ENCODE measurements around the gene RASSF7. TPM values are rescaled to one million over a fixed set of nuclear protein-coding genes. Genes with fewer than 3 reads are reported as not detected.
"Not testable (repeated sequence)": the region's sequence is repeated elsewhere in the genome, so short reads cannot be mapped to it uniquely, and the experiment has no call there.

The RASSF7 gene
- total RNA-seq, 2 donors from 2014 or later: 7.3 to 20.6 TPM

- no peak overlapping the region for H3K27ac ChIP-seq
- no peak for DNase-seq (ENCODE audit: low spot score)
Observed at GRCh38 chr11:573146-573759, 12.5 kb downstream of the RASSF7 start.

GRCh38 chr11:574031-574570 is 13.3 kb downstream of the RASSF7 start:
- ATAC-seq (ENCODE audit: insufficient number of reproducible peaks, low FRiP score, low read depth); H3K36me3 ChIP-seq; H3K27ac ChIP-seq; DNase-seq (ENCODE audit: low spot score); H3K4me3 ChIP-seq; H3K9me3 ChIP-seq; H3K27me3 ChIP-seq (replicated peaks; ENCODE audit: insufficient read depth): not testable (repeated sequence)
- peaks cover 27 to 35% of the 10 kb centered on the region in 2 donors for H3K4me1 ChIP-seq (ENCODE audit: control insufficient read depth in 1 of 2, low read depth in 2 of 2)

More at GRCh38 chr11:573146-573759, 12.5 kb downstream of the RASSF7 start:
- no peak for TF ChIP-seq CTCF (IDR thresholded peaks at IDR 0.05)
- no peaks in the 10 kb centered on the region for H3K27me3 ChIP-seq (replicated peaks; ENCODE audit: insufficient read depth)
- no peak overlapping the region for H3K4me3 ChIP-seq
- no peaks in the 10 kb centered on the region for H3K9me3 ChIP-seq
- peaks cover 19 to 29% of the 10 kb centered on the region in 2 donors for H3K4me1 ChIP-seq (ENCODE audit: control insufficient read depth in 1 of 2, low read depth in 2 of 2)
- no peak for ATAC-seq (ENCODE audit: insufficient number of reproducible peaks, low FRiP score, low read depth)
- no peaks in the 10 kb centered on the region for H3K36me3 ChIP-seq

GRCh38 chr11:574632-575312 is 14.0 kb downstream of the RASSF7 start:
- no peak for DNase-seq (ENCODE audit: low spot score)
- TF ChIP-seq CTCF (IDR thresholded peaks at IDR 0.05): no peak
- H3K27me3 ChIP-seq (replicated peaks; ENCODE audit: insufficient read depth): no peaks in the 10 kb centered on the region
- no peaks in the 10 kb centered on the region for H3K36me3 ChIP-seq
- peaks cover 34 to 37% of the 10 kb centered on the region in 2 donors for H3K4me1 ChIP-seq (ENCODE audit: control insufficient read depth in 1 of 2, low read depth in 2 of 2)
- ATAC-seq (ENCODE audit: insufficient number of reproducible peaks, low FRiP score, low read depth): no peak
- H3K4me3 ChIP-seq: peak overlapping the region; percentile 85
- no peak overlapping the region for H3K27ac ChIP-seq
- H3K9me3 ChIP-seq: no peaks in the 10 kb centered on the region

GRCh38 chr11:575313-575995 is 14.7 kb downstream of the RASSF7 start:
- Histone ChIP-seq H3K4me1 (ENCODE audit: control insufficient read depth in 1 of 2, low read depth in 2 of 2) (peaks cover 39 to 44% of the 10 kb centered on the region in 2 donors), H3K27ac (peak overlapping the region in 1 of 2 donors; percentile 15), H3K9me3 (no peaks in the 10 kb centered on the region), H3K36me3 (no peaks in the 10 kb centered on the region), H3K27me3 (replicated peaks; ENCODE audit: insufficient read depth) (no peaks in the 10 kb centered on the region), H3K4me3 (peak overlapping the region; percentile 85)
- no peak for DNase-seq (ENCODE audit: low spot score)
- peak; percentile 25 for TF ChIP-seq CTCF (IDR thresholded peaks at IDR 0.05)
- ATAC-seq (ENCODE audit: insufficient number of reproducible peaks, low FRiP score, low read depth): peak; percentile 24

- no peaks in the 10 kb centered on the region for H3K27me3 ChIP-seq (replicated peaks; ENCODE audit: insufficient read depth)
- no peaks in the 10 kb centered on the region for H3K36me3 ChIP-seq
- no peak for TF ChIP-seq CTCF (IDR thresholded peaks at IDR 0.05)
- peak within 1 kb of the TSS; percentile 88 for H3K4me3 ChIP-seq
- peak within 1 kb of the TSS; percentile 83 to 89 for H3K27ac ChIP-seq
- ATAC-seq (ENCODE audit: insufficient number of reproducible peaks, low FRiP score, low read depth) (peak; percentile 88), DNase-seq (ENCODE audit: low spot score) (peak; percentile 73)
- peaks cover 39 to 44% of the 10 kb centered on the region in 2 donors for H3K4me1 ChIP-seq (ENCODE audit: control insufficient read depth in 1 of 2, low read depth in 2 of 2)
- no peaks in the 10 kb centered on the region for H3K9me3 ChIP-seq
Observed at GRCh38 chr11:575996-576768, 15.4 kb downstream of the RASSF7 start, which contains the start of gene PHRF1. PHRF1 (plus strand) TSS chr11:576470; CDS start chr11:581513, 5,043 bp downstream.
